IMR-90 (cell line): ENCODE measurements around the gene POMGNT1. TPM values are rescaled to one million over a fixed set of nuclear protein-coding genes. Genes with fewer than 3 reads are reported as not detected.

Experiments used
- ATAC-seq: fragments of 200-7000 bp; cut with Tn5 transposase; 2 replicates; pipeline ENCODE4 v1.9.1; 2020; ENCODE audit warnings: low read depth, mild to moderate bottlenecking, moderate library complexity
- BruUV-seq: library from RNA; stranded (reverse); fragments of 400-500 nt; replicated peaks from 2 replicates; lab custom pipeline; 2021; lab: Mats Ljungman, UMichigan
- CTCF ChIA-PET: fragments of 300-600 bp; formaldehyde crosslinking; extraction: SDS; loops from one replicate; lab custom pipeline; 2021; ENCODE audit warnings: antibody characterized with exemption; lab: Yijun Ruan, JAX
- POLR2A ChIA-PET: fragments of 300-600 bp; sonication (Branson Sonifier 250); formaldehyde crosslinking; loops from one replicate; lab custom pipeline; 2022; ENCODE audit warnings: antibody characterized with exemption; ENCODE audit not compliant: unreplicated experiment; lab: Charles Lee
- DNase-seq: peaks from one replicate; pipeline ENCODE4 v3.0.0; 2013
- H2AFZ ChIP-seq: replicated peaks from 2 replicates; pipeline ENCODE3; 2013; ENCODE audit warnings: low read length, mild to moderate bottlenecking; ENCODE audit not compliant: poor library complexity
- H2AK5ac ChIP-seq: 2 replicates; pipeline ENCODE4 v1.6.1; 2013; ENCODE audit warnings: low read depth, low read length, inconsistent platforms
- H2AK9ac ChIP-seq: replicated peaks from 2 replicates; pipeline ENCODE3; 2013; ENCODE audit warnings: mild to moderate bottlenecking, low read depth, low read length, moderate library complexity; ENCODE audit not compliant: poor library complexity
- H2BK120ac ChIP-seq: 2 replicates; pipeline ENCODE4 v1.6.1; 2013; ENCODE audit warnings: low read depth, low read length, inconsistent platforms
- H2BK15ac ChIP-seq: 3 replicates; pipeline ENCODE4 v1.6.1; 2013; ENCODE audit warnings: low read depth, low read length, inconsistent platforms
- H2BK20ac ChIP-seq: 2 replicates; pipeline ENCODE4 v1.6.1; 2013; ENCODE audit warnings: low read depth, mild to moderate bottlenecking, inconsistent platforms, low read length, moderate library complexity
- H2BK5ac ChIP-seq: 2 replicates; pipeline ENCODE4 v1.6.1; 2013; ENCODE audit warnings: mild to moderate bottlenecking, low read depth, low read length, inconsistent platforms; ENCODE audit not compliant: poor library complexity, severe bottlenecking
- H3K14ac ChIP-seq: replicated peaks from 2 replicates; pipeline ENCODE4 v1.6.1; 2013; ENCODE audit warnings: low read depth, low read length, inconsistent platforms
- H3K18ac ChIP-seq: 2 replicates; pipeline ENCODE4 v1.6.1; 2013; ENCODE audit warnings: low read depth, low read length, control low read depth
- H3K23ac ChIP-seq: 2 replicates; pipeline ENCODE4 v1.6.1; 2013; ENCODE audit warnings: low read depth, low read length, inconsistent platforms
- H3K27ac ChIP-seq: 2 replicates; pipeline ENCODE4 v1.5.1; 2013; ENCODE audit warnings: mild to moderate bottlenecking, control low read depth, low read length; ENCODE audit not compliant: insufficient read depth
- H3K27me3 ChIP-seq: 2 replicates; pipeline ENCODE4 v1.6.1; 2013; ENCODE audit warnings: low read length; ENCODE audit not compliant: control insufficient read depth, insufficient read depth
- H3K36me3 ChIP-seq: 2 replicates; pipeline ENCODE4 v1.6.1; 2013; ENCODE audit warnings: low read length, mixed read lengths; ENCODE audit not compliant: control insufficient read depth, insufficient read depth
- H3K4ac ChIP-seq: 2 replicates; pipeline ENCODE4 v1.6.1; 2013; ENCODE audit warnings: low read depth, low read length, inconsistent platforms
- H3K4me1 ChIP-seq: 2 replicates; pipeline ENCODE4 v1.6.1; 2013; ENCODE audit warnings: low read length, mixed read lengths; ENCODE audit not compliant: control insufficient read depth, insufficient read depth
- H3K4me2 ChIP-seq: 2 replicates; pipeline ENCODE4 v1.6.1; 2013; ENCODE audit warnings: low read depth, mild to moderate bottlenecking, control low read depth, low read length, moderate library complexity
- H3K4me3 ChIP-seq: 2 replicates; pipeline ENCODE4 v1.5.1; 2013; ENCODE audit warnings: low read depth, mild to moderate bottlenecking, control low read depth, low read length, moderate library complexity; ENCODE audit not compliant: insufficient read depth
- H3K56ac ChIP-seq: 2 replicates; pipeline ENCODE4 v1.6.1; 2013; ENCODE audit warnings: low read length, inconsistent platforms; ENCODE audit not compliant: insufficient read depth; ENCODE audit errors: extremely low read depth
- H3K79me1 ChIP-seq, 2 experiments: 2 replicates each; pipeline ENCODE4 v1.6.1; 2013; ENCODE audit warnings: low read length in 2 of 2, inconsistent platforms in 1 of 2, low read depth in 1 of 2
- H3K9ac ChIP-seq: 2 replicates; pipeline ENCODE4 v1.6.1; 2013; ENCODE audit warnings: low read depth, low read length, control low read depth
- H3K9me1 ChIP-seq: 2 replicates; pipeline ENCODE4 v1.6.1; 2013; ENCODE audit warnings: low read length, inconsistent platforms; ENCODE audit not compliant: insufficient read depth
- H3K9me3 ChIP-seq: 2 replicates; pipeline ENCODE4 v1.6.1; 2013; ENCODE audit warnings: low read length; ENCODE audit not compliant: control insufficient read depth, insufficient read depth
- H4K20me1 ChIP-seq: 2 replicates; pipeline ENCODE4 v1.6.1; 2013; ENCODE audit warnings: low read length, inconsistent platforms; ENCODE audit not compliant: insufficient read depth
- H4K5ac ChIP-seq: 2 replicates; pipeline ENCODE4 v1.6.1; 2013; ENCODE audit warnings: mild to moderate bottlenecking, low read depth, low read length, control low read depth
- H4K8ac ChIP-seq, 2 experiments: 2 replicates each; pipeline ENCODE4 v1.6.1; 2013; ENCODE audit warnings: low read depth in 2 of 2, low read length in 2 of 2, control low read depth in 1 of 2, inconsistent platforms in 1 of 2
- H4K91ac ChIP-seq: 2 replicates; pipeline ENCODE4 v1.6.1; 2013; ENCODE audit warnings: low read depth, low read length, inconsistent platforms; ENCODE audit not compliant: insufficient read depth
- BHLHE40 ChIP-seq: fragments of 150-350 bp; IDR thresholded peaks from 2 replicates; pipeline ENCODE4 v1.6.1; 2016; ENCODE audit warnings: mild to moderate bottlenecking, low read depth, low read length
- CEBPB ChIP-seq: IDR thresholded peaks from 2 replicates; pipeline ENCODE4 v1.6.1; 2012; ENCODE audit warnings: low read depth, low read length, improper control_type of control experiment
- CHD1 ChIP-seq: IDR thresholded peaks from 2 replicates; pipeline ENCODE4 v1.6.1; 2012; ENCODE audit warnings: low read depth, low read length, improper control_type of control experiment
- FOS ChIP-seq: fragments of 150-350 bp; IDR thresholded peaks from 2 replicates; pipeline ENCODE4 v1.6.1; 2016; ENCODE audit warnings: low read depth, low read length
- MAFK ChIP-seq: IDR thresholded peaks from 2 replicates; pipeline ENCODE4 v1.6.1; 2012; ENCODE audit warnings: low read depth, low read length, improper control_type of control experiment
- MAZ ChIP-seq: IDR thresholded peaks from 2 replicates; pipeline ENCODE4 v1.6.1; 2012; ENCODE audit warnings: low read depth, mild to moderate bottlenecking, low read length, improper control_type of control experiment, moderate library complexity, borderline replicate concordance
- POLR2A ChIP-seq: IDR thresholded peaks from 2 replicates; pipeline ENCODE4 v1.6.1; 2012; ENCODE audit warnings: mild to moderate bottlenecking, low read depth, low read length
- RAD21 ChIP-seq: IDR thresholded peaks from 2 replicates; pipeline ENCODE4 v1.6.1; 2012; ENCODE audit warnings: low read length, improper control_type of control experiment
- RCOR1 ChIP-seq: IDR thresholded peaks from 2 replicates; pipeline ENCODE4 v1.6.1; 2012; ENCODE audit warnings: mild to moderate bottlenecking, low read length, improper control_type of control experiment; ENCODE audit not compliant: insufficient replicate concordance
- RFX5 ChIP-seq: IDR thresholded peaks from 2 replicates; pipeline ENCODE4 v1.8.0; 2012; ENCODE audit warnings: low read depth, mild to moderate bottlenecking, low read length, moderate library complexity
- SMC3 ChIP-seq: fragments of 150-350 bp; IDR thresholded peaks from 2 replicates; pipeline ENCODE4 v1.6.1; 2016; ENCODE audit warnings: low read depth, mild to moderate bottlenecking, antibody characterized with exemption, low read length, moderate library complexity
- WGBS, 2 experiments: methylation state at CpG; one replicate each; pipeline versions ENCODE4 v1.1.5 to v1.1.7; 2013; ENCODE audit warnings: missing lambda C conversion rate in 2 of 2; ENCODE audit not compliant: insufficient read length in 1 of 2; ENCODE audit errors: extremely low coverage in 2 of 2; 5-methylcytosine and 5-hydroxymethylcytosine counted together
- dilution Hi-C: fragments of 300-500 bp; cut with HindIII; formaldehyde crosslinking; loops from one replicate; pipeline ENCODE4 v1.14.3; 2018; ENCODE audit warnings: low sequenced_read_pairs; ENCODE audit not compliant: unreplicated experiment
- in situ Hi-C: fragments of 300-500 bp; cut with MboI; formaldehyde crosslinking; loops from 3 replicates; pipeline ENCODE4 v1.14.3; 2019; ENCODE audit warnings: low sequenced_read_pairs, inconsistent platforms, mixed read lengths
- intact Hi-C: fragments of 100-400 bp; cut with micrococcal nuclease; formaldehyde crosslinking; loops from 2 replicates; pipeline ENCODE4 v1.10.0; 2022
- polyA plus RNA-seq, 3 experiments: library from polyadenylated mRNA; depleted of rRNA; stranded (reverse); fragments of >200 nt; gene quantifications; 2 replicates each; pipeline ENCODE4 v1.2.3, GENCODE V29; 2012; ENCODE audit warnings: low replicate concordance in 1 of 3
- total RNA-seq: library from RNA; depleted of rRNA; stranded (reverse); fragments of >200 nt; gene quantifications from 2 replicates; pipeline ENCODE4 v1.2.3, GENCODE V29; 2012
- TF ChIP-seq, protein P1 (sequence below): conservative IDR thresholded peaks from 2 replicates; pipeline ENCODE4 v1.5.1; 2012; ENCODE audit warnings: mild to moderate bottlenecking, low read depth, low read length, improper control_type of control experiment
- TF ChIP-seq, protein P2 (sequence below): fragments of 150-350 bp; IDR thresholded peaks from 2 replicates; pipeline ENCODE4 v1.6.1; 2017; ENCODE audit warnings: mild to moderate bottlenecking, antibody characterized with exemption, low read length, low read depth

Gene POMGNT1
- total and polyA plus RNA-seq, 2 of the 4 experiments (the other 2 are of a cell fraction): 54.8 to 65.3 TPM

DNA sequence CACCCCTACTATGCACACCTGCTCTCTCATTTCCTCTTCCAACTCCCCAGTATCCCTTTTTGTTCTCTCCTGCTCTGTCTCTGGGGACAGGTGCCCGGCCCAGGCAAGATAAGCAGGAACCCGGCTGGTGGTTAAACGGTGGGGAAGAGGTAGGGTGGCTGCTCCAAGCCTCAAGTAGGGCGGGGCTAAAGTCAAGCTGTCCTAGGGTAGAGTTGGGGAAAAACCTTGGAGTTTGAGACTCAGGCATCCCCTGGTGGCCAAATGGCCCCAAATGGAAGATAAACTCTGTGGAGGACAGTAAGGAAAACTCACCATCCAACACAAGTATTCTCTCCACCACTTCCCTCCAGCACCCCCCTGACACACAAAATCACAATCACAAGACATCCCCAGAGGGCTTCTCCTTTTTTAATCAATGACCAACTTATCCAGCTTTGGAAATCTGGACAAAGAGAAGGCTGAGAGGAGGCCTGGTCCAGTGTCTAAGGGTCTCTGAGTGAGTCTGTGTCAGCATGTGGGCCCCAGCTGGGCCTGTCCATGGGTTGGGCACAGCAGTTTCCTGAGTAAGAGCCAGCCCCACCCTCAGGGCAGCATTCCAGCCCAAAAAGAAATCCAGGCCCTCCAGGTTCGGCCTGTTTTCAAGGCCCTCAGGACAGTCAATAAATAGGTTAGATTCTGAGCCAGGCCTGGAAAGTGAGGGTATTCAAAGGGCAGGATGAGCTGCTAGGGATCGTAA is 9.8 kb downstream of the POMGNT1 start:
- intact Hi-C loops (no loop called here), in situ Hi-C loops (no loop called here), dilution Hi-C loops (loop anchor here (25.0 kb wide), 1 partner anchor 151 kb away; no protein-coding TSS in a partner anchor)
- H2AK9ac ChIP-seq: peak overlapping the region; percentile 19
- no peak overlapping the region for H2BK15ac ChIP-seq
- H3K9me1 ChIP-seq: peaks cover 31% of the 10 kb centered on the region
- no peak overlapping the region for H3K9ac ChIP-seq
- H2BK20ac ChIP-seq: no peak overlapping the region
- peaks cover 3% of the 10 kb centered on the region; the same call in 1 of the 2 replicates for H4K20me1 ChIP-seq
- H3K4me2 ChIP-seq: no peak overlapping the region
- no TSS peak for BruUV-seq
- ATAC-seq: no peak
- no peaks in the 10 kb centered on the region for H3K9me3 ChIP-seq
- no peak overlapping the region for H4K5ac ChIP-seq
- H3K79me1 ChIP-seq: peaks cover 0 to 16% of the 10 kb centered on the region in 2 experiments; a peak in 1 of 4 replicates
- no peak overlapping the region for H2BK5ac ChIP-seq
- no peaks in the 10 kb centered on the region for H3K27me3 ChIP-seq
- WGBS, 2 experiments: 100% methylated on average over 1 of the region's 6 CpGs; no CpG with 5 or more reads in 1 of the 2 experiments
- DNase-seq: no peak
- no peak overlapping the region for H3K23ac ChIP-seq
- H3K36me3 ChIP-seq: peaks cover 42% of the 10 kb centered on the region
- H2AK5ac ChIP-seq: no peak overlapping the region
- H3K4me1 ChIP-seq: peaks cover 15% of the 10 kb centered on the region
- TF ChIP-seq CEBPB (no peak), CHD1 (no peak), BHLHE40 (no peak), POLR2A (no peak), FOS (no peak), MAFK (no peak), RCOR1 (no peak), MAZ (no peak), RAD21 (no peak), SMC3 (no peak), RFX5 (no peak)
- TF ChIP-seq, protein P1, sequence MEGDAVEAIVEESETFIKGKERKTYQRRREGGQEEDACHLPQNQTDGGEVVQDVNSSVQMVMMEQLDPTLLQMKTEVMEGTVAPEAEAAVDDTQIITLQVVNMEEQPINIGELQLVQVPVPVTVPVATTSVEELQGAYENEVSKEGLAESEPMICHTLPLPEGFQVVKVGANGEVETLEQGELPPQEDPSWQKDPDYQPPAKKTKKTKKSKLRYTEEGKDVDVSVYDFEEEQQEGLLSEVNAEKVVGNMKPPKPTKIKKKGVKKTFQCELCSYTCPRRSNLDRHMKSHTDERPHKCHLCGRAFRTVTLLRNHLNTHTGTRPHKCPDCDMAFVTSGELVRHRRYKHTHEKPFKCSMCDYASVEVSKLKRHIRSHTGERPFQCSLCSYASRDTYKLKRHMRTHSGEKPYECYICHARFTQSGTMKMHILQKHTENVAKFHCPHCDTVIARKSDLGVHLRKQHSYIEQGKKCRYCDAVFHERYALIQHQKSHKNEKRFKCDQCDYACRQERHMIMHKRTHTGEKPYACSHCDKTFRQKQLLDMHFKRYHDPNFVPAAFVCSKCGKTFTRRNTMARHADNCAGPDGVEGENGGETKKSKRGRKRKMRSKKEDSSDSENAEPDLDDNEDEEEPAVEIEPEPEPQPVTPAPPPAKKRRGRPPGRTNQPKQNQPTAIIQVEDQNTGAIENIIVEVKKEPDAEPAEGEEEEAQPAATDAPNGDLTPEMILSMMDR: no peak
- TF ChIP-seq, protein P2, sequence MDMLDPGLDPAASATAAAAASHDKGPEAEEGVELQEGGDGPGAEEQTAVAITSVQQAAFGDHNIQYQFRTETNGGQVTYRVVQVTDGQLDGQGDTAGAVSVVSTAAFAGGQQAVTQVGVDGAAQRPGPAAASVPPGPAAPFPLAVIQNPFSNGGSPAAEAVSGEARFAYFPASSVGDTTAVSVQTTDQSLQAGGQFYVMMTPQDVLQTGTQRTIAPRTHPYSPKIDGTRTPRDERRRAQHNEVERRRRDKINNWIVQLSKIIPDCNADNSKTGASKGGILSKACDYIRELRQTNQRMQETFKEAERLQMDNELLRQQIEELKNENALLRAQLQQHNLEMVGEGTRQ: no peak
- ChIA-PET CTCF (no interaction called here), POLR2A (no interaction called here)
- H2BK120ac ChIP-seq: no peak overlapping the region
- no peak overlapping the region for H4K91ac ChIP-seq
- H3K56ac ChIP-seq: no peak overlapping the region
- H3K18ac ChIP-seq: no peak overlapping the region
- H3K27ac ChIP-seq: no peak overlapping the region
- H3K4me3 ChIP-seq: no peak overlapping the region
- no peak overlapping the region for H3K14ac ChIP-seq
- H4K8ac ChIP-seq: no peak overlapping the region; a peak in 1 of 4 replicates
- no peak overlapping the region for H3K4ac ChIP-seq
- no peak overlapping the region for H2AFZ ChIP-seq
